Muscle of arm (tissue), 12 donors: ENCODE data around the gene MEF2A. TPM values are rescaled to one million over a fixed set of nuclear protein-coding genes. Genes with fewer than 3 reads are reported as not detected.

Experiments
- DNase-seq: peaks from one replicate; pipeline ENCODE4 v3.0.0-alpha.2; 2013
- polyA plus RNA-seq, 12 donors: library from polyadenylated mRNA; unstranded; fragments of 120-200 nt; gene quantifications; one replicate each; pipeline ENCODE4 v1.2.1, GENCODE V29; 2013; ENCODE audit not compliant: insufficient read length in 12 of 12

MEF2A gene
- polyA plus RNA-seq, 12 donors: 44.0 to 96.2 (median 64.2) TPM; not detected in 1

- DNase-seq: no peak
Observed at GRCh38 chr15:99598296-99598695, 32.5 kb downstream of the MEF2A start.

DNA sequence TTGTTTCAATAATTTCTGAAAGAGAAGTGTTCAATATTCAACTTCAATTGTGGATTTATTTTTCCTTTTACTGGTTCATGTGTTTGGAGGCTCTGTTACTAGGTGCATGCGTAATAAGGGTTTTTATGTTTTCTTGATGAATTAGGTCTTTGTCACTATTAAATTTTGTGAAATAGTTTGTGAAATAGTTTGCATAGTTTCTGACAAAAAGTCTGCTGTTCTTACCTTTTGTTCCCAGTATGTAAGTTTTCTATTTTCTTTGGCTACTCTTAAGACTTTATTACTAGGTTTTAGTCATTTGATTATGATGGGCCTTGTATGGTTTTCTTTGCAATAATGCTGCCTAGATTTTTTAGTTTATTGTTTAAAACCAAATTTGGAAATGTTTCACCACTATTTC, 38.0 kb downstream of the MEF2A start:
- no peak for DNase-seq

GRCh38 chr15:99604865-99605264, 39.1 kb downstream of the MEF2A start:
- no peak for DNase-seq

DNA sequence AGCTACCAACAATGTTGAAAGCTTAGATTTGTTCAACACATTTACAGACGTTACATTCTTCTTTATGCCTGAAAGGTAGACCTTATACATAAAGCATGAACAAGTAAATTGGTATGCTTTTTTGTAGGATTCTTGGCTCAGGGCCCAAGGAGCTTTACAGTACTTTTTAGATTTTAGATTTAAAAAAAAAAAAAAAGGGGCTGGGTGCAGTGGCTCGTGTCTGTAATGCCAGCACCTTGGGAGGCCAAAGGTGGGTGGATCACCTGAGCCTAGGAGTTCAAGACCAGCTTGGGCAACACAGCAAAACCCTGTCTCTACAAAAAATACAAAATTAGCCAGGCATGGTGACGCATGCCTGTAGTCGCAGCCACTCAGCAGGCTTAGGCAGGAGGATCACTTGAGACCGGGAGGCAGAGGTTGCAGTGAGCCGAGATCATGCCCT, 39.7 kb downstream of the MEF2A start:
- no peak for DNase-seq

- DNase-seq: no peak
Observed at GRCh38 chr15:99605990-99606389, 40.2 kb downstream of the MEF2A start.

- no peak for DNase-seq
Observed at GRCh38 chr15:99606646-99607045, 40.9 kb downstream of the MEF2A start.

DNA sequence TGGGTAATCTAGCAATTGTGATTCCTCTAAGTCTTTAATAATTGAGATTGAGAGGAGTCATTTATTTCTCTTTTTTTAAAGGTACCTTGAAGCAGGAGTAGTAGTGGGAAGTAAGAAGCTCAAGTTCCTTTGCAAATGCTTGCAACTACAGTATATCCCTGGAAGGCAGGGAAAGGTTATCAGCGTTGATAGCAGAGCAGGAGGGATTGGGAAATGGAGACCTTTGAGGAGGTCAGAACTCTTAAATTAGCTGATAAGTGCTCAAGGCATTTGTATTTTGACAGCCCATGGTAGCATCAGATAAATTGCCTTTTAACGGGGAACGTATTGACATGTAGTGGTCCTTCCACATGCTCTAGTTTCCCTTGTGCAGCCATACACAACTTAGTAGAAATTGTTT, 47.7 kb downstream of the MEF2A start:
- no peak for DNase-seq

DNA sequence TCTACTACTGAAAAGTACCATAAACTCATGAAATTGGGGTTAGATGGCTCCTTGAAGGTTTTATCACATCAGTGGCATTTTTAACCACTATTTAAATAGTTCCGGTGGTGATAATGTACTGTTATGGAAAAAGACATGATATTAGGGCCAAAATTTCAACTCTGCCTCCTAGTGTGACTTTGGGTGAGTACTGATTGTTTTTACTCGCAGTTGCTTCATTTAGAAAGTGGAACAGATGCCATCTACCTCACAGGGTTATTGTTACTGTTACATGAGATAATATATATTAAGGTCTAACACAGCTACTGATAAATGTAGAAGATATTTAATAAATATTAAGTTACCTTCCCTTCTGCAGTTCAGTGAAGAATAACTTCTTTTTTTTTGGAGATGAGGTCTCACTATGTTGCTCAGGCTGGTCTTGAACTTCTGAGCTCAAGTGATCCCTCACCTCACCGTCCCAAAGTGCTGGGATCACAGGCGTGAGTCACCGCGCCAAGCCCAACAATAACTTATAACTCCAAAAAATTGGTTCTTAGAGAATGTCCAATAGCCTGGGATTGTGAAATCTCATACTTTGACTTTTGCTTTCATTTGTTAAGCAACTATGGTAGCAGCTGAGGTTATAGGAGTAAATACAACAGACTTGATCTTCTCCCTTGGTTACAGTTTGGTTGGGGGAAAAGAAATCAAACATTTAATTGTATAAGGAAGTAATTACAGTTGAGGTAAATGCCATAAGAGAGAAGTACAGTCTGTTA, 48.3 kb downstream of the MEF2A start:
- DNase-seq: no peak

DNA sequence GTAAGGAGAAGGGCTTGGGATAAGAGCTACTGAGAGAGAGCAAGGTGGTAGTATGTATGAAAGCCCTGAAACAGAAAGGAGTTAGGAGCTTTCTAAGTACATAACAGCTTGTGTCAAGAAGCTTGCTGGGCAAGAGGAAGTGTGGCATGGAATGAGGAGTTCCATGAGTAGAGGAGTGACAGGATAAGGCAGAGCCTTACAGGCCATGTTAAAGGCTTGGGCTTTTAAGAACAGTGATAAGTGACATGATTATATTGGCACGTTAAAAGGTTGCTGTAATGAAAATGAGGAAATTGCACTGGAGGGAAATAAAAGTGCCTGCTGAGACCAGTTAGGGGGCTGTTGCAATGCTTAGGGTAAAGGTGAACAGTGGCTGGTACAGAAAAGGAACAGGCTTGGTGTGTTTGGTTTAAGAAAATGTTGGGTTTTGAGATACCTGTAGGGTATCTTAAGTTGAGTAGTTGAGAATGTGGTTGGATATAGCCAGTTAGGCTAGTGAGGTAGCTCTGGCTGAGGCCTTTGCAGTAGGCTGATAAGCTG, 49.0 kb downstream of the MEF2A start:
- DNase-seq: no peak

DNA sequence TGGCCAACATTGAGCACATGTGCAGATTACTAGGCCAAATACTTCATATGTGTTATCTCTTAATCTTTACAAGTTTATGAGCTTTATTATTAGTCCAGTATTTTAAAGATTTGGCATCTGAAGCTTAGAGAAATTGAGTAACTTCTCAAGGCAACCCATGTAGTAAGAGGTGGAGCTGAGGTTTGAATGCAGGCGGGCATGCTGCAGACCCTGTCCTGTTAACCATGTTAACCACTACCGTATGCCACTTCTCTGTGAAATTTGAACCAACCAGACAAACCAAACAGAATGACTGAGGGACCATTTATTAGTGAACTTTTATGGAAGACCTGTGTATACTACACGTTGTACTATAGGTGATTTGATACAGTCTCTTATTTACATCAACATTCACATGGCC, 49.7 kb downstream of the MEF2A start:
- no peak for DNase-seq

GRCh38 chr15:99616129-99616528, 50.3 kb downstream of the MEF2A start:
- DNase-seq: no peak

DNA sequence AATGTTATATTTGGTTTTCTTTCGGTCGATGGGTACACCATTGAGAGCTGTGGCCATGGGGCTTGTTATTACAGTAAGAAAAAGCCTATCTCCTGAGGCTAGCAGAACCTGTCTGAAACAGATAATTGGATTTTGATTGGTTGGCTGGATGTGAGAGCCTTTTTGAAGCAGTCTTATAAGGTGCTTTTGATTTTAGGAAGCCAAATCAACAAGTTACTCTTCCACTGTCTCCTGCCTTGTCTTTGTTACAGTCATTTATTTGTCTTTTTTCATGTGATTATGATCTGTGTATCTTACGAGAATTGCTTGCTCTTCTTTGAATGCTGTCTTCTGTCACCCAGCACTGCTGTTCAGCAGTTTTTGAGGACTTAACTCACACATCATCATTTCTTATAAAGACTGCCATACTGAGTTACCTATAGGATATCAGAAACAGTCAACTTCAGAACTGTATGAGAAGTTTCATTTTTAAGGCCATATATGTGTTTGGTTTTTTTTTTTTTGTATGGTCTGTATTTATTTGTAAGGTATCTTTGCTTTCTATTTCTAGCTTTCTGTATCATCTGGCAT, 51.1 kb downstream of the MEF2A start:
- no peak for DNase-seq

DNA sequence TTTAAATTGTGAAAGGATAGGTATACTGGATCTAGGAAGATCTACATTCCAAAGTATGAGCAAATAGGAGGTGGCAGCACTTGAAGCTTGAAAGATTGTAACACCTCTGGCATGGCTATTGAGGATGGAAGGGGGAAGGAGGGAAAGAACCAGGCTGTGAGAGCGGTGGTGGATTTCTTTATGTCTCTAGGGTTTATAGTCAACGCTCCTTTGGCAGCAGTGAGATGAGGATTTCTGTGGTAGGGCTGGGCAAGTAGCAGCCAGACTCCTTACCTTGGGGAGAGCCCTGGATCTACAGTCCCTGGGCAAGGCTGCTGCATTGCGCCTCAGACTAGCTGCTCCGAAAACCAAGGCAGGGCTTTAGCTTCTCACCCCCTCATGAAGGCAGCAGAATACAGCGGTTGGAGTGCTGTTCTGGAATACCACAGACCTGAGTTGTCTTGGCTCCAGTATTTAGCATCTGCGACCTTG, 53.2 kb downstream of the MEF2A start:
- no peak for DNase-seq

DNA sequence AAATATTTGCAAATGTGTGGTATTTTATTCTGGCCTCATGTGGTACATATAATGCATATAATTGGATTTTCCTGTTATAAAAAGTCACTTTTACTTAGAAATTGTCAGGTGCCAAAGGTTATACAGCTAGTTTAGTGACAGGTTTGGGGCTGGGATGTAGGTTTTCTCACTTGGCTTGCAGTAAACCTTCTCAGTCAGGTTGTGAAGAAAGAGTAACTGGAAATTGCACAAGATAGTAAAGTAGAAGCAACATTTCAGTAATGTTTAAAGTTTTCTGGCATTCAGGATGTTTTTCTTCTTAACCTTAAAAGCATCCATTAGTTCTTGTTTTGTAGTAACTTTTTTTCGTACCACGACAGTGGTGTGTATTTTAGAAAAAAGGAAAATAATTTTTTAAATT, 53.9 kb downstream of the MEF2A start:
- DNase-seq: no peak

DNA sequence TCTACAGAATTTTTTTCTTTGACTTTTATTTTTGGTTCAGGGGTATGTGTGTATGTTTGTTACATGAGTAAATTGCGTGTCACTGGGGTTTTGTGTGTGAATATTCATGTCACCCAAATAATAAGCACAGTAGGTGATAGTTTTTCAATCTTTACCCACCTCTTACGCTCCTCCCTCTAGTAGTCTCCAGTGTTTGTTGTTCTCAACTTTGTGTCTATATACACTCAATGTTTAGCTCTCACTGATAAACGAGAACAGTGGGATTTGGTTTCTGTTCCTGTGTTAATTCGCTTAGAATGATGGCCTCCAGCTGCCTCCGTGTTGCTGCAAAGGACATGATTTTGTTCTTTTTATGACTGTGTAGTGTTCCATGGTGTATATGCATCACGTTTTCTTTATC, 54.4 kb downstream of the MEF2A start:
- no peak for DNase-seq

DNA sequence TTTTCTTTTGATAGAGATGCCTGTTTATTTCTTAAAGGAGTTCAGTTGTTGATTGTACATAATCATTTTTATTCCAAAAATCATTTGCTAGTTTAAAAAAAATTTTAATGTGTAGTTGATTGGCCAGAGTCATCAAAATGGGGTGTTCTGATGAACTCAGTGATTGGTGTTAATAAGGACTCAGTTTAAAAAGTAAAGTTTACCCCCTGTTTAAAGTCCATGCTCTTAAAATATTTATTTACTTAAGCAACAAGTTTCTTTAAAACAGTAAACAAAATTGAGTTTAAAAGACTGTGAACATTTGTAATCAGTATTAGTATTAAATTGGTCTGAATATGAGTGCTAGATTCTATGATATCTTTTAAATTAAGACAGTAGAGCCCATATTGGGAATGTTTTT, 56.0 kb downstream of the MEF2A start:
- no peak for DNase-seq

DNA sequence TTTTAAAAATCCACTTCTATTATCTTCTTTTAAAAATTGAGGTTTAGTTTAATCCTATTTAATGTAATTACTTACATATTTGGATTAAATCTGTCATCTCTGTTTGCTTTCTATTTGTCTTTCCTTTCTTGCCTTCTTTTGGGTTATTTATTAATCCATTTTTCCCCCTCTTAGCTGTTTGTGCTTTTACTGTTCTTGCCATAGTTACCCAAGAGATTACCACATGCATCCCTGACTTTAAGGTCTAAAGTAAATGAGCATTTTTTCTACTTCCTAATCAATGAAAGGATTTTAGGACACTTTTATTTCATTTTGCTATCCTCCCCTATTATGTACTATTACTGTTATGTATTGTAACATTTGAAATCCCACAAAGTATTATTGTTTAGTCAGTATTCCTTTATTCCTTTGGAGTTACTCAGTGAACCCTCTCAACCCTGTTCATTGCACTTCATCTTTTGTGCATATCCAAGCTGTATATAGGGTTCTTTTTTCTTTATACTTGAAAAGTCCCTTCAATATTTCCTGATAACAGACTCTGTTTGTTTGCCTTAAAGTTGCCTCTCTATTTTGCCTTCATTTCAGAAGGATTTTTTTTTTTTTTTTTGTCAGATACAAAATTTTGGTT, 62.7 kb downstream of the MEF2A start:
- no peak for DNase-seq

GRCh38 chr15:99630607-99631131, 64.9 kb downstream of the MEF2A start:
- no peak for DNase-seq

DNA sequence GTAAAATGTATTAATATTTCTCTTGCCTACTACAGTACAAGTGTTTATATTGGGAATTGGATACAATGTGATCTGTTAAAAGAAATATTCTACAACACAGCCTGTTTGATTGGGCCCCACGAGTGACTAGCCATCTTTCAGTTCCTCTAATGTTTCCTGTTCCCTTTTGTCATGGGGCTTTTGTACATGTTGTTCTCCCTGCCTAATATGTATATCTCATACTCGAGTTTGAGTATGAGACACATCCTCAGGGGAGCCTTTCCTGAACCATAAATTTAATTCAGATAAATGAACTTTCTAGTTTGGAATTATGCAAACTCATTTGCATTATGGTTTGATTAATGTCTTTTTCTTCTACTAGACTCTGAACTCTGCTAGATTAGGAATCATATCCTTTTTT, 65.5 kb downstream of the MEF2A start:
- peak; percentile 10 for DNase-seq

- no peak for DNase-seq
Observed at GRCh38 chr15:99632521-99632920, 66.7 kb downstream of the MEF2A start.

- DNase-seq: no peak
Observed at GRCh38 chr15:99633655-99634054, 67.9 kb downstream of the MEF2A start.

- DNase-seq: no peak
Observed at GRCh38 chr15:99634576-99634975, 68.8 kb downstream of the MEF2A start.

DNA sequence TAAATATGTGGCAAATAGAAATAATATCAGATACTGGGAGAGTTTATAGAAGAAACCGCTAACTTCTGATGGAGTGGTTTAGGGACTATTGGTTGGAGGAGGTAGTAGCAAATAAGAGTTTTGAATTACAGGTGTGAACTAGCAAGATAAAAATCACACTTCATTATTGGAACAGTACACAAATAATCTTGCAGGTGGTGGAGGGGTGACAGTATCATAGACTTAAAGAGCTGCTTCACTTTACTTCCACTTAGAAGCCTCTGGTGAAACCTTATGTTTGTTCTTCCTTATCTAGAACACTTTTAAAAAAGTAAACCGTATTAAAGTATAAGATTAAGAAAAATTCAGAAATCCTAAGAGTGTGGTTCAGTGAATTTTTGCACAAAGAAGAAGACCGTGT, 69.4 kb downstream of the MEF2A start:
- DNase-seq: no peak
